Raji (cell line): ENCODE measurements around the gene CLN6.

Source experiments
- POLR2A ChIP-seq: IDR thresholded peaks from 2 replicates; pipeline ENCODE4 v1.6.1; 2011; ENCODE audit warnings: low read depth, low read length, control low read depth; ENCODE audit not compliant: insufficient read depth

CLN6 gene

GRCh38 chr15:68204361-68204760 is 25.2 kb downstream of the CLN6 start:
- TF ChIP-seq POLR2A = no peak

DNA sequence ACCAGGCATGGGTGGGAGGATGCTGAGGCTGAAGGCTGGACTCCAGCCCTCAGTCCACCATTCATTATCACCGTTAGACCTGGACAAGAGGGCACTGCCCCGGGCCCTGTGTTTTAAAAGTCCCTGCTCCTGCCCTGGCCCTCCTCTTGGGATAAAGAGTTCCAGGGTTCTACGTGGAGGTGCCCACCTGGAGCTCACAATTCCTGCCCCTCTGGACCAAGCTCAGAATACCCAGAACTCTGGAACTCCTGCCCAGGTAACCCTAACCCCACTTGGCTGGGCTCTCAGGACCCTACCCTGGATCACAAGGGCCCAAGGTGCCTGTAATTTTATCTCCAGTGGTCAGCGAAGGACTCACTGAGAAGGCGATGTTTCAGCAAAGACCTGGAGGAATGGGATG is 25.6 kb downstream of the CLN6 start:
- no peak for TF ChIP-seq POLR2A

DNA sequence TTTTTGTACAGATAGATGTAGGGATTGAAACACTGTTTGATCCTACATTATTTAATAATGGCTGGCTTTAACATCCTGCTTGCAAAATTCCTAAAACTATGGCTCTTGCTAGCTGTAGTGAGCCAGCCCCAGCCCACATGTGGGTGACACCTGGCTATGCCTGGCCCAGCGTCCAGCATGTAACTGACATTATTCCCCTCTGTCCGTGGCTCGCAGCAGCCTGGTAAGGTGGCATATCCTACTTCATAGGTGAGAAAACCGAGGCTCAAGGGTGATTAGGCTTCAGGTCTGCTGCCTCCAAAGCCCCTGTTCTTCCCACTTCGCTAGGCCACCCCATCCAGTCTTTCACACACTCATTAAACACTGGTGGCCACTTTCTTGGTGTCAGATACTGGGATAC is 26.0 kb downstream of the CLN6 start:
- TF ChIP-seq POLR2A = no peak

DNA sequence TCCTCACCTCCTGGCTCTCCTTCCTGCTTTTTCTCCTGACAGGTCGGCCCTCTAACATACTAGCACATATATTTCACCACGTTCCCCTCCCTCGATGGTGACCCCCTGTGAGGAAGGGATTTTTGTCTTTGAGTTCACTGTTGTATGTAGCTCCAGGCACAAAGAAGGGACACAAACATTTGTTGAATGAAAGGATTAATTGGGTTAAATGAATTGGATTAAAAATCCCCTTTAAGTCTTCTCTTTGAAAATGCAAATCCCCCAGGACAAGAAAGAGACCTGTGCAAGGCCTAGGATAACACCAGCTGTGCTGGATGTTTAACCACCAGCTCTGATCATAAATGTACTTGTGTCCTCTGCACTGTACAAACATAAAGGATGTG is 27.7 kb downstream of the CLN6 start:
- TF ChIP-seq POLR2A = no peak

GRCh38 chr15:68201153-68201878 is 28.2 kb downstream of the CLN6 start:
- no peak for TF ChIP-seq POLR2A

DNA sequence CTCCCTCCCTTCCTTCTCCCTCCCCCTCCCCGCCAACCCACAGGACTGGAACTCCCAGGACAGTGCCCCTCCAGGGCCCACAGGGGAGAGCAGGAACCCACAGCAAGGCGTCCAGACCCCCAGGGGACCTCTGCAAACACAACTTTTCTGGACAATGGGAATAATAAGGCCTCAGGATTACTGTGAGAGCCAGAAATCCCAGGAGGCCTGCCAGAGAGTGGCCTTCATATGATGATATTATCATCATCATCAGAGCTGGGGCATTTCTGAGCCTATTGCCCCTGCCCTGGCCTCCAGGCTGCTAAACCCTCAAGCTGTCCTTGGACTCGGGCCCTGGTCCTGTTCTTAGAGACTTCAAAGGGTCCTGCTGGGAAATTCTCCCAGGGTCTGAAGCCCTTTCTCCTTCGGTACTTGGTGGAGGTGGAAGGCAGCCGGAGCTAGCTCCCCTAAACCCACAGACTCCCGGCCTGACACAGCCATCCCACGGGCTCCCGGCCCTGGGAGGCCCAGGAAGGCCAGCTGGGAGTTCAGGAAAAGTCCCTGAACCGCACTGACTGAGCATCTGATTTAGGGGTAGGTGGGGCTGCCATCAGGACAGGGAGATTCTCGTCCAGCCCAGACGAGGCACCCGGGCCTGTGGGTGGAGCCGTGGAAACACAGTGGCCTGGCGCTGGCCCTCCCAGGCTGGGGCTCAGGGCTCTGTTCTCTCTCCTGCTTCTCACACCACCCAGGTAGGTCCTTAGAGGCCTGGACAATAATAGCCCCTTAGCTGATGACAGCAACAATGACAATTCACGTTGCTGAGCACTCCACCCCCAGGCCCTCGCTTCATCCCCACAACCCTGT is 29.3 kb downstream of the CLN6 start:
- TF ChIP-seq POLR2A = no peak

DNA sequence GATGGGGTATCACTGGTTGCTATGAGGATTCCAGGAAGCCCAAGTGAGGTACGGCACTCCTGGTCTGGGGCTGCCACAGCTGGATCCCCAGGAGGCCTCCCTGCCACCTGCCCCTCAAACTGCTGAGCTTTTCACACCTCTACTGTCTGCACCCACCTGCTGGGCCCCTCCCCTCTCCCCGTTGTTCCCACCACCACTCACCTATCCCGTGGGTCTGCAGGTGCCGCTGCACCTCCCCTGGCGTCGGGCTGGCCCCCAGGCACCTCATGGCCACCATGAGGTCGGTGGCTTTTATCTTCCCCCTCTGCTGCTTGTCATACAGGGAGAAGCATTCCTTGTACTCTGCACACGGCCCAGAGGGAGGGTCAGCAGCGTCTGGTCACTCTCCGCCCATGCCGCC is 30.2 kb downstream of the CLN6 start:
- no peak for TF ChIP-seq POLR2A

GRCh38 chr15:68197661-68198437 is 31.7 kb downstream of the CLN6 start:
- no peak for TF ChIP-seq POLR2A

DNA sequence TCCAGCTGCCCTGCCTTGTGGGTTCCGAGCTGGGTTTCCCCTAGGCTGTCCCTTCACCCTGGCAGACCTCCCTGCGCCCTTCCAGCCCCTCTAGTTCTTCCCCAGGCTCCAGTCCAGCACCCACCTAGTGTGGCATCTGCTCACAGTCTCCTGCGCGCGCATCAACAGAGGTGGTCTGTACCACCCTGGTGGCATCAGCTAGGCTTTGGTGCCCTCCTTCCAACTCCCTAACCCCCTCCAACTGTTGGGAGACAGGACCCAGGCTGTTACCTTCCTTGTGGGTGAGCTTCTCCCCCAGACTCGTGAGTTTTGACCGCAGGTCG is 32.4 kb downstream of the CLN6 start:
- no peak for TF ChIP-seq POLR2A

DNA sequence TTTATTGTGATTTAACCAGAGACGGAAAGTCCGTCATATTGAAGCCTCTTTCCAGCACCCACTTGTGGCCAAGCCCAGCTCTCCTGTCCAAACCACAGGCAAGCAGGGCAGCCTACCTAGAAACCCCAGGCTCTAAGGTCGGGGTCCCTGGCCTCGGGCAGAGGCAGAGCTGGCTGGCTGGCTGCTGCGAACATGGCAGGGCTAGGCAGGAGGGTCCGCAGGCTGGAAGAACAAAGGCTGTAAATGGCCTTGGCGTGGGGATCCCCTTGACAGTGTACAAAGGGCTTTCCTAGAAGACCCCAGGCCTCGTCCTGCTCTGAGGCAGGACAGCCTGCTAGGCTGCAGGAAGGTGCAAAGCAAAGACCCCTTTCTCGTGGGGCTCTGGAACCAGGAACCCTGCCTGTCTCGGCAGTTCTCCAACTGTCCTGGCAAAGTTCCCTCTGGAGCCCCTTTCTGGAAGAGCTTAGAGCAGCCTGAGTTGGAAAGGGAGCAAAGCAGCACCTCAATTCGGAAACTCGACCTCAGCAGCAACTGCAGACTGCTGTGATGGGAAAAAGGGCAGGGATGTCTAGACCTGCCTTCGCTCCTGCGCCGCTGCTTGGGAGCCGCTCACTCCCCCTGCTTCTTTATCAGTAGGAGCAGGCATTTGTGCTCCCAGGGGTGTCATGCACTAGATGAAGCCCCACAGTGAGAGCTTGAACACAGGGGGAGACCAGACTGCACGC is 32.9 kb downstream of the CLN6 start:
- TF ChIP-seq POLR2A = no peak

DNA sequence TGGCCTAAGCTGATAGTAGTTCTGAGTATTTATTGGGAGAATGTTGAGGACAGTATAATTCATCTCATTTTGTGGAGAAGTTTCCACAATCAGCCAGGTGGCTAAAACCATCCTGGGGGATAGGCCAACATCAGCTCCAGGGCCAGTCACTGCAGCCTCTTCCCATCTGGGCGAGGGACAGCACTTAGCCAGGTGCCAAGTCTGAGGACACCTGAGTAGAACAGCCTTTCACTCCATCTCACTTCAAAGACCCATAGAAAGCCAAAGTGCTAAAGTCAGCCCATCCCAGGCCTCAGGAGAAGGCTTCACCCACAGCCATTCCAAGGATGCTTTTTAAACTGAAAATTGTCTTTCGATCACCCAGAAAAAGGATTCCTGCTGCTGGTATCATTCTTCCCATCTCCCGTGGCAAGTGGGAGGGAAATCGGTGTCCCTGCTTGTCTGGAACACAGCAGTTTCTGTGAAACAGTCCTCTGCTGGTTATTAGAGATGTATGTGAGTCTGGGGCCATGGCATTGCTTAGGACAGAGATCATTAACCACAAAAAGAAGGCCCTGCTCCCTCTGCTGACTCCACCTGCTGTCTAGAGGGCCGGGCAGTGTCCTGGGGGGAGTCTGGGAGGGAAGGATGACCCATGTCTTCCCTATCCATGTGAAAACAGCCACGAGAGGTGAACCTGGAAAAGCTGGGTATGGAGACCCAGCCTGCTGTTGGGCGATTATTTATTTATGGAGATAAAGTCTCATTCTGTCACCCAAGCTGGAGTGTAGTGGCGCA is 34.0 kb downstream of the CLN6 start:
- TF ChIP-seq POLR2A = no peak

GRCh38 chr15:68192804-68193486 is 36.6 kb downstream of the CLN6 start:
- no peak for TF ChIP-seq POLR2A

GRCh38 chr15:68192117-68192516 is 37.4 kb downstream of the CLN6 start:
- no peak for TF ChIP-seq POLR2A

DNA sequence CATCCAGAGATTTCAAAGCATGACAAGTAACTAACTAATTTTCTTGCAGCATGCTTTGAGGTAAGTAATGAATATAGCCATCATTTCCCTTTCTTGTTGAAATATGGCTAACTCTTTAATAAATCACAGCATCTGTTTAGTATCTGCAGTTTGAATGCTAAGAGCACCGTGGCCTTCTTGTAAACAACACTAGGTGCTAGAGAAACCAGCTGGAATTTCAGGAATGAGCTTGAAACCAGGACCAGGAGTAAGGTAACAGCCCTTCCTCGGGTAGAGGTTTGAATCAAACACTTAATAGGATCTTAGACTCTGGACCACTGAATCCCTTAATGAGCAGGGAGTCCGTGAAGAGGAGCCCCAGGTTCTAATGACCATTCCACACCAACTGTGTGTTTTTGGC is 38.0 kb downstream of the CLN6 start:
- TF ChIP-seq POLR2A = no peak
